Panc1 (cell line): Measurements from ENCODE around the gene SPSB1. TPM values are rescaled to one million over a fixed set of nuclear protein-coding genes. Genes with fewer than 3 reads are reported as not detected.

ENCODE experiments used
- ATAC-seq: fragments of 200-7000 bp; cut with Tn5 transposase; 2 replicates; pipeline ENCODE4 v1.9.1; 2020; ENCODE audit warnings: mild to moderate bottlenecking, moderate library complexity
- BruUV-seq: library from RNA; stranded (reverse); fragments of 400-500 nt; replicated peaks from 2 replicates; lab custom pipeline; 2021; lab: Mats Ljungman, UMichigan
- CTCF ChIA-PET: fragments of 300-600 bp; sonication (Branson Sonifier 250); formaldehyde crosslinking; loops from one replicate; lab custom pipeline; 2022; ENCODE audit warnings: antibody characterized with exemption; lab: Charles Lee
- POLR2A ChIA-PET: fragments of 300-600 bp; sonication (Branson Sonifier 250); formaldehyde crosslinking; loops from one replicate; lab custom pipeline; 2022; ENCODE audit warnings: antibody characterized with exemption; lab: Charles Lee
- DNase-seq: peaks from one replicate; pipeline ENCODE4 v3.0.0-alpha.2; 2010; ENCODE audit warnings: low read depth, low spot score
- H3K27ac ChIP-seq: 2 replicates; pipeline ENCODE4 v1.5.1; 2011; ENCODE audit warnings: mild to moderate bottlenecking, low read length, inconsistent platforms
- H3K27me3 ChIP-seq: fragments of 200-500 bp; sonication (Bioruptor generic); 2 replicates; pipeline ENCODE4 v1.6.0; 2014; ENCODE audit warnings: low read length, inconsistent platforms; ENCODE audit not compliant: control insufficient read depth, insufficient read depth
- H3K36me3 ChIP-seq: fragments of 200-500 bp; sonication (Bioruptor generic); 2 replicates; pipeline ENCODE4 v1.5.1; 2014; ENCODE audit warnings: inconsistent platforms, mild to moderate bottlenecking, low read length, moderate library complexity; ENCODE audit not compliant: control insufficient read depth, insufficient read depth
- H3K4me1 ChIP-seq: 2 replicates; pipeline ENCODE4 v1.5.1; 2011; ENCODE audit warnings: inconsistent platforms, mild to moderate bottlenecking, low read length, moderate library complexity; ENCODE audit not compliant: control insufficient read depth, insufficient read depth
- H3K4me3 ChIP-seq, 2 experiments: 2 replicates each; pipeline ENCODE4 v1.5.1; 2011 to 2012; ENCODE audit warnings: low read depth in 2 of 2, low read length in 2 of 2, mild to moderate bottlenecking in 2 of 2, inconsistent platforms in 1 of 2, moderate library complexity in 1 of 2
- H3K9me3 ChIP-seq: fragments of 200-500 bp; sonication (Bioruptor generic); 2 replicates; pipeline ENCODE4 v1.5.1; 2014; ENCODE audit warnings: low read depth, mild to moderate bottlenecking, inconsistent platforms, low read length, moderate library complexity; ENCODE audit not compliant: control insufficient read depth, insufficient read depth
- CTCF ChIP-seq: fragments of 450-650 bp; IDR thresholded peaks from 2 replicates; pipeline ENCODE4 v1.5.1; 2017; ENCODE audit warnings: mild to moderate bottlenecking
- POLR2AphosphoS5 ChIP-seq: IDR thresholded peaks from 2 replicates; pipeline ENCODE4 v1.6.1; 2012; ENCODE audit warnings: mild to moderate bottlenecking, low read depth, low read length, moderate library complexity
- REST ChIP-seq, 2 experiments: IDR thresholded peaks; 2 replicates each; pipeline ENCODE4 v1.6.1; 2011 to 2012; ENCODE audit warnings: low read depth in 2 of 2, control low read depth in 1 of 2, low read length in 1 of 2, mild to moderate bottlenecking in 1 of 2, moderate library complexity in 1 of 2; ENCODE audit not compliant: insufficient read depth in 1 of 2
- SIN3A ChIP-seq: IDR thresholded peaks from 2 replicates; pipeline ENCODE4 v1.6.1; 2012; ENCODE audit warnings: low read depth, mild to moderate bottlenecking, low read length, moderate library complexity, borderline replicate concordance; ENCODE audit not compliant: insufficient read depth
- TCF7L2 ChIP-seq: IDR thresholded peaks from 2 replicates; pipeline ENCODE4 v1.6.1; 2011; ENCODE audit warnings: mild to moderate bottlenecking, low read depth, low read length, inconsistent platforms
- in situ Hi-C: cut with HindIII; loops from 2 replicates; pipeline ENCODE4 v1.10.0; 2016; ENCODE audit warnings: low sequenced_read_pairs, low pct_unique_long_range_greater_than_20kb
- intact Hi-C: fragments of 100-400 bp; cut with micrococcal nuclease; formaldehyde crosslinking; loops from one replicate; pipeline ENCODE4 v1.10.0; 2022; ENCODE audit not compliant: unreplicated experiment
- total RNA-seq: library from RNA; stranded (reverse); gene quantifications from one replicate; pipeline ENCODE4 v1.2.1, GENCODE V29; 2021; ENCODE audit not compliant: unreplicated experiment

The SPSB1 gene
- total RNA-seq, 1 experiment from 2014 or later = 73.7 TPM

- Histone ChIP-seq H3K4me3 (no peak overlapping the region), H3K4me1 (peaks cover 76% of the 10 kb centered on the region), H3K36me3 (no peaks in the 10 kb centered on the region), H3K9me3 (no peaks in the 10 kb centered on the region), H3K27me3 (no peaks in the 10 kb centered on the region), H3K27ac (peak overlapping the region; percentile 65; the same call in 1 of the 2 replicates)
- POLR2A ChIA-PET = no interaction called here
- in situ Hi-C loops = no loop called here
- ATAC-seq (no peak), DNase-seq (no peak)
- TF ChIP-seq SIN3A (no peak), POLR2AphosphoS5 (no peak), CTCF (no peak), REST (IDR thresholded peaks at IDR 0.05; ENCODE audit: insufficient read depth in 1 of 2, low read depth in 2 of 2, low read length in 1 of 2) (no peak), TCF7L2 (no peak)
- CTCF ChIA-PET = no interaction called here
- intact Hi-C loops = no loop called here
- BruUV-seq = no TSS peak
These were observed 47.6 kb downstream of the SPSB1 start for GRCh38 chr1:9340172-9340854.

GRCh38 chr1:9340864-9341263, 48.2 kb downstream of the SPSB1 start:
- ChIA-PET CTCF (no interaction called here), POLR2A (no interaction called here)
- Histone ChIP-seq H3K4me3 (no peak overlapping the region), H3K27me3 (no peaks in the 10 kb centered on the region), H3K27ac (no peak overlapping the region), H3K4me1 (peaks cover 77% of the 10 kb centered on the region), H3K36me3 (no peaks in the 10 kb centered on the region), H3K9me3 (no peaks in the 10 kb centered on the region)
- DNase-seq (no peak), ATAC-seq (no peak)
- BruUV-seq = no TSS peak
- in situ Hi-C loops = no loop called here
- intact Hi-C loops = no loop called here
- TF ChIP-seq REST (IDR thresholded peaks at IDR 0.05; ENCODE audit: insufficient read depth in 1 of 2, low read depth in 2 of 2, low read length in 1 of 2) (no peak), SIN3A (no peak), POLR2AphosphoS5 (no peak), CTCF (no peak), TCF7L2 (no peak)
